Right atrium auricular region (tissue), 2 donors: ENCODE results near the gene ZNF827. TPM values are rescaled to one million over a fixed set of nuclear protein-coding genes. Genes with fewer than 3 reads are reported as not detected.

ENCODE experiments used
- DNase-seq: peaks from one replicate; pipeline ENCODE4 v3.0.0-alpha.2; 2019; ENCODE audit warnings: low spot score
- H3K27ac ChIP-seq, 2 donors: fragments of 200-600 bp; sonication (generic); 1 replicate in 1 of 2; 2 replicates in 1 of 2; pipeline ENCODE4 v1.5.1; 2016 to 2019
- H3K27me3 ChIP-seq, 2 donors: fragments of 200-600 bp; sonication (generic); one replicate each; pipeline versions ENCODE4 v1.5.1 to v1.6.0; 2017 to 2019
- H3K36me3 ChIP-seq: fragments of 200-600 bp; sonication (generic); one replicate; pipeline ENCODE4 v1.5.1; 2016
- H3K4me1 ChIP-seq, 2 donors: fragments of 200-600 bp; sonication (generic); one replicate each; pipeline versions ENCODE4 v1.5.1 to v1.6.0; 2017 to 2019
- H3K4me3 ChIP-seq, 2 donors: fragments of 200-600 bp; sonication (generic); 1 replicate in 1 of 2; 2 replicates in 1 of 2; pipeline ENCODE4 v1.5.1; 2017 to 2019; ENCODE audit warnings: mild to moderate bottlenecking in 1 of 2, moderate library complexity in 1 of 2
- H3K9me3 ChIP-seq, 2 donors: fragments of 200-600 bp; sonication (generic); one replicate each; pipeline ENCODE4 v1.5.1; 2019
- total RNA-seq, 2 donors: library from RNA; depleted of rRNA; stranded (reverse); fragments of >200 nt; gene quantifications; one replicate each; pipeline ENCODE4 v1.1.0, GENCODE V29; 2016
- TF ChIP-seq, protein P1 (sequence below), 2 donors: fragments of 200-600 bp; sonication (generic); IDR thresholded peaks; one replicate each; pipeline ENCODE4 v1.5.1; 2019; ENCODE audit warnings: antibody characterized with exemption in 2 of 2

ZNF827 gene
- total RNA-seq, 2 donors from 2014 or later, result 8.5 to 16.9 TPM

GRCh38 chr4:145931403-145931802 is 7.2 kb downstream of the ZNF827 start:
- Histone ChIP-seq H3K27ac (peak overlapping the region in 1 of 2 donors; percentile 74), H3K9me3 (no peaks in the 10 kb centered on the region), H3K4me1 (peaks cover 0 to 37% of the 10 kb centered on the region in 2 donors), H3K4me3 (no peak overlapping the region), H3K27me3 (no peaks in the 10 kb centered on the region), H3K36me3 (no peaks in the 10 kb centered on the region)
- TF ChIP-seq, protein P1, sequence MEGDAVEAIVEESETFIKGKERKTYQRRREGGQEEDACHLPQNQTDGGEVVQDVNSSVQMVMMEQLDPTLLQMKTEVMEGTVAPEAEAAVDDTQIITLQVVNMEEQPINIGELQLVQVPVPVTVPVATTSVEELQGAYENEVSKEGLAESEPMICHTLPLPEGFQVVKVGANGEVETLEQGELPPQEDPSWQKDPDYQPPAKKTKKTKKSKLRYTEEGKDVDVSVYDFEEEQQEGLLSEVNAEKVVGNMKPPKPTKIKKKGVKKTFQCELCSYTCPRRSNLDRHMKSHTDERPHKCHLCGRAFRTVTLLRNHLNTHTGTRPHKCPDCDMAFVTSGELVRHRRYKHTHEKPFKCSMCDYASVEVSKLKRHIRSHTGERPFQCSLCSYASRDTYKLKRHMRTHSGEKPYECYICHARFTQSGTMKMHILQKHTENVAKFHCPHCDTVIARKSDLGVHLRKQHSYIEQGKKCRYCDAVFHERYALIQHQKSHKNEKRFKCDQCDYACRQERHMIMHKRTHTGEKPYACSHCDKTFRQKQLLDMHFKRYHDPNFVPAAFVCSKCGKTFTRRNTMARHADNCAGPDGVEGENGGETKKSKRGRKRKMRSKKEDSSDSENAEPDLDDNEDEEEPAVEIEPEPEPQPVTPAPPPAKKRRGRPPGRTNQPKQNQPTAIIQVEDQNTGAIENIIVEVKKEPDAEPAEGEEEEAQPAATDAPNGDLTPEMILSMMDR (IDR thresholded peaks at IDR 0.05), result no peak
- DNase-seq, result no peak

GRCh38 chr4:145930592-145930991 is 8.0 kb downstream of the ZNF827 start:
- TF ChIP-seq, protein P1 (IDR thresholded peaks at IDR 0.05), result no peak
- H3K4me1 ChIP-seq, result peaks cover 0 to 31% of the 10 kb centered on the region in 2 donors
- no peaks in the 10 kb centered on the region for H3K36me3 ChIP-seq
- no peak overlapping the region for H3K4me3 ChIP-seq
- no peaks in the 10 kb centered on the region for H3K27me3 ChIP-seq
- no peaks in the 10 kb centered on the region for H3K9me3 ChIP-seq
- DNase-seq, result no peak
- H3K27ac ChIP-seq, result peak overlapping the region; percentile 41 to 74

GRCh38 chr4:145929415-145930178 is 9.0 kb downstream of the ZNF827 start:
- Histone ChIP-seq H3K27ac (peak overlapping the region; percentile 41 to 74), H3K36me3 (no peaks in the 10 kb centered on the region), H3K27me3 (no peaks in the 10 kb centered on the region), H3K4me1 (peaks cover 0 to 23% of the 10 kb centered on the region in 2 donors), H3K4me3 (no peak overlapping the region), H3K9me3 (no peaks in the 10 kb centered on the region)
- TF ChIP-seq, protein P1 (IDR thresholded peaks at IDR 0.05), result no peak
- no peak for DNase-seq

GRCh38 chr4:145928748-145929147 is 9.9 kb downstream of the ZNF827 start:
- no peaks in the 10 kb centered on the region for H3K36me3 ChIP-seq
- TF ChIP-seq, protein P1 (IDR thresholded peaks at IDR 0.05), result no peak
- no peak overlapping the region for H3K27ac ChIP-seq
- no peaks in the 10 kb centered on the region for H3K9me3 ChIP-seq
- no peaks in the 10 kb centered on the region for H3K27me3 ChIP-seq
- no peak overlapping the region for H3K4me3 ChIP-seq
- peaks cover 0 to 14% of the 10 kb centered on the region in 2 donors for H3K4me1 ChIP-seq
- DNase-seq, result no peak

GRCh38 chr4:145927030-145927429 is 11.6 kb downstream of the ZNF827 start:
- Histone ChIP-seq H3K9me3 (no peaks in the 10 kb centered on the region), H3K36me3 (no peaks in the 10 kb centered on the region), H3K4me1 (peaks cover 0 to 13% of the 10 kb centered on the region in 2 donors), H3K4me3 (no peak overlapping the region), H3K27me3 (no peaks in the 10 kb centered on the region), H3K27ac (no peak overlapping the region)
- DNase-seq, result no peak
- TF ChIP-seq, protein P1 (IDR thresholded peaks at IDR 0.05), result no peak
